Left lung (tissue), 10 donors: ENCODE results near the gene DNHD1. TPM values are rescaled to one million over a fixed set of nuclear protein-coding genes. Genes with fewer than 3 reads are reported as not detected.
A peak's percentile ranks its signal among the peaks of the same experiment; 100 is the strongest.

Experiments used
- ATAC-seq: fragments of 200-7000 bp; cut with Tn5 transposase; one replicate; pipeline ENCODE4 v1.9.1; 2020; ENCODE audit warnings: moderate library complexity
- DNase-seq, 4 donors: peaks; one replicate each; pipeline ENCODE4 v3.0.0-alpha.2; 2013 to 2020
- H3K27ac ChIP-seq, 2 donors: fragments of 200-600 bp; sonication (generic) in 1 of 2; one replicate each; pipeline versions ENCODE4 v1.5.0 to v1.8.0; 2020 to 2021
- H3K27me3 ChIP-seq, 2 donors: fragments of 200-600 bp; sonication (generic) in 1 of 2; one replicate each; pipeline versions ENCODE4 v1.5.0 to v1.8.0; 2020 to 2021
- H3K36me3 ChIP-seq, 2 donors: fragments of 200-600 bp; sonication (generic) in 1 of 2; one replicate each; pipeline versions ENCODE4 v1.5.0 to v1.8.0; 2020 to 2021
- H3K4me1 ChIP-seq, 2 donors: fragments of 200-600 bp; one replicate each; pipeline ENCODE4 v1.8.0; 2021
- H3K4me3 ChIP-seq, 2 donors: fragments of 200-600 bp; sonication (generic) in 1 of 2; one replicate each; pipeline versions ENCODE4 v1.5.0 to v1.8.0; 2020 to 2021; ENCODE audit warnings: mild to moderate bottlenecking in 1 of 2
- H3K9me3 ChIP-seq, 2 donors: fragments of 200-600 bp; sonication (generic) in 1 of 2; one replicate each; pipeline versions ENCODE4 v1.5.0 to v1.8.0; 2020 to 2021
- intact Hi-C, 2 donors: fragments of 100-400 bp; cut with DNase I; formaldehyde crosslinking; loops; one replicate each; pipeline versions ENCODE4 v1.11.2 to v1.14.2; 2022
- polyA plus RNA-seq, 6 donors: library from polyadenylated mRNA; unstranded; fragments of 120-200 nt; gene quantifications; one replicate each; pipeline ENCODE4 v1.2.1, GENCODE V29; 2013; ENCODE audit not compliant: insufficient read length in 6 of 6
- total RNA-seq, 2 donors: library from RNA; stranded (reverse); fragmentation: NEBNext Ultra II Directional; extraction: Animal tissue kit (Norgen Biotek cat#: 25700); gene quantifications; one replicate each; pipeline ENCODE4 v1.2.1, GENCODE V29; 2021
- TF ChIP-seq, protein P1 (sequence below), 2 donors: fragments of 200-600 bp; sonication (generic) in 1 of 2; IDR thresholded peaks; one replicate each; pipeline versions ENCODE4 v1.5.0 to v1.8.0; 2021; ENCODE audit warnings: antibody characterized with exemption in 2 of 2
- donor health status: DM: no; HTN: yes; CAD: no.
- donor health status: DM: no; HTN: no; CAD: no.

Gene DNHD1
- total and polyA plus RNA-seq, 8 donors, result 7.1 to 18.6 (median 15.5) TPM

DNA sequence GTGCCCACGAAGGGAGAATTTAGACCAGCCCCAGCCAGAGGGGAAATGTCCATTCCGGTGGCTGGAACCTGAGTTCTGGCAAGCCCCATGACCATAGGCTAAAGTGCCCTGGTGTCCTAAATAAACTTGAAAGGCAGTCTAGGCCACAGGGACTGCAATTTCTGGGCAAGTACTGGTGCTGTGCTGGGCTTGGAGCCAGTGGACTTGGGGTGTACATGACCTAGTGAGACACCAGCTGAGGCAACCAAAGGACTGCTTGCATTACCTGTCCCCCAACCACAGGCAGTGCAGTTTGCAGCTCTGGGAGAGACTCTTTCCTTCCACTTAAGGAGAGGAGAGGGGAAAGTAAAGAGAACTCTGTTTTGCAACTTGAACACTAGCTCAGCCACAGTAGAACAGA lies 82.6 kb downstream of the DNHD1 start:
- H3K4me3 ChIP-seq, result no peak overlapping the region
- intact Hi-C loops, result no loop called here
- ATAC-seq (no peak), DNase-seq (no peak)
- H3K36me3 ChIP-seq, result no peaks in the 10 kb centered on the region
- H3K27ac ChIP-seq, result no peak overlapping the region
- TF ChIP-seq, protein P1, sequence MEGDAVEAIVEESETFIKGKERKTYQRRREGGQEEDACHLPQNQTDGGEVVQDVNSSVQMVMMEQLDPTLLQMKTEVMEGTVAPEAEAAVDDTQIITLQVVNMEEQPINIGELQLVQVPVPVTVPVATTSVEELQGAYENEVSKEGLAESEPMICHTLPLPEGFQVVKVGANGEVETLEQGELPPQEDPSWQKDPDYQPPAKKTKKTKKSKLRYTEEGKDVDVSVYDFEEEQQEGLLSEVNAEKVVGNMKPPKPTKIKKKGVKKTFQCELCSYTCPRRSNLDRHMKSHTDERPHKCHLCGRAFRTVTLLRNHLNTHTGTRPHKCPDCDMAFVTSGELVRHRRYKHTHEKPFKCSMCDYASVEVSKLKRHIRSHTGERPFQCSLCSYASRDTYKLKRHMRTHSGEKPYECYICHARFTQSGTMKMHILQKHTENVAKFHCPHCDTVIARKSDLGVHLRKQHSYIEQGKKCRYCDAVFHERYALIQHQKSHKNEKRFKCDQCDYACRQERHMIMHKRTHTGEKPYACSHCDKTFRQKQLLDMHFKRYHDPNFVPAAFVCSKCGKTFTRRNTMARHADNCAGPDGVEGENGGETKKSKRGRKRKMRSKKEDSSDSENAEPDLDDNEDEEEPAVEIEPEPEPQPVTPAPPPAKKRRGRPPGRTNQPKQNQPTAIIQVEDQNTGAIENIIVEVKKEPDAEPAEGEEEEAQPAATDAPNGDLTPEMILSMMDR (IDR thresholded peaks at IDR 0.05), result no peak
- no peaks in the 10 kb centered on the region for H3K27me3 ChIP-seq
- no peaks in the 10 kb centered on the region for H3K4me1 ChIP-seq
- H3K9me3 ChIP-seq, result peaks cover 3 to 25% of the 10 kb centered on the region in 2 donors

DNA sequence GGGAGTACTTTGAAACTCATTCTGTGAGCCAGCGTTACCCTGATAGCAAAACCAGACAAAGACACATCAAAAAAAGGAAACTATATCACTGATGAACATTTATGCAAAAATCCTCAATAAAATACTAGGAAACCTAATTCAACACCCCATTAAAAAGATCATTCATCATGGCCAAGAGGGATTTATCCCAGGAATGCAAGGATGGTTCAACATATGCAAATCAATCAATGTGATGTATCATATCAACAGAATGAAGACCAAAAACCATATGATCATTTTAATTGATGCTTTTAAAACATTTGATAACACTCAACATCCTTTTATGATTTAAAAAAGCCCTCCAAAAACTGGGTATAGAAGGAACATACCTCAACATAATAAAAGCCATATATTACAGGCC lies 86.5 kb downstream of the DNHD1 start:
- intact Hi-C loops, result no loop called here

GRCh38 chr11:6584528-6584927 lies 87.4 kb downstream of the DNHD1 start:
- Histone ChIP-seq H3K36me3 (peaks cover 0 to 13% of the 10 kb centered on the region in 2 donors), H3K9me3 (peaks cover 3 to 26% of the 10 kb centered on the region in 2 donors), H3K4me1 (no peaks in the 10 kb centered on the region), H3K4me3 (no peak overlapping the region), H3K27ac (no peak overlapping the region), H3K27me3 (no peaks in the 10 kb centered on the region)
- intact Hi-C loops, result no loop called here
- DNase-seq (no peak), ATAC-seq (no peak)
- TF ChIP-seq, protein P1 (IDR thresholded peaks at IDR 0.05), result no peak

More for the DNA sequence above, 86.5 kb downstream of the DNHD1 start:
- no peak for ATAC-seq
- TF ChIP-seq, protein P1 (IDR thresholded peaks at IDR 0.05), result no peak
- Histone ChIP-seq H3K9me3 (peaks cover 3 to 26% of the 10 kb centered on the region in 2 donors), H3K4me1 (no peaks in the 10 kb centered on the region), H3K4me3 (no peak overlapping the region), H3K27me3 (no peaks in the 10 kb centered on the region), H3K27ac (no peak overlapping the region), H3K36me3 (peaks cover 0 to 13% of the 10 kb centered on the region in 2 donors)
- DNase-seq, result no peak

- H3K9me3 ChIP-seq, result peaks cover 3 to 26% of the 10 kb centered on the region in 2 donors
- no peaks in the 10 kb centered on the region for H3K4me1 ChIP-seq
- ATAC-seq (no peak), DNase-seq (no peak)
- H3K27me3 ChIP-seq, result no peaks in the 10 kb centered on the region
- TF ChIP-seq, protein P1 (IDR thresholded peaks at IDR 0.05), result no peak
- peaks cover 0 to 20% of the 10 kb centered on the region in 2 donors for H3K36me3 ChIP-seq
- no peak overlapping the region for H3K4me3 ChIP-seq
- no peak overlapping the region for H3K27ac ChIP-seq
- intact Hi-C loops, result no loop called here
These were observed 89.6 kb downstream of the DNHD1 start for GRCh38 chr11:6586434-6587359.

GRCh38 chr11:6587360-6587953 lies 90.4 kb downstream of the DNHD1 start:
- no peak for DNase-seq
- Histone ChIP-seq H3K9me3 (peaks cover 3 to 24% of the 10 kb centered on the region in 2 donors), H3K4me1 (no peaks in the 10 kb centered on the region), H3K27me3 (no peaks in the 10 kb centered on the region), H3K27ac (no peak overlapping the region), H3K36me3 (peaks cover 0 to 28% of the 10 kb centered on the region in 2 donors), H3K4me3 (no peak overlapping the region)
- intact Hi-C loops, result no loop called here
- TF ChIP-seq, protein P1 (IDR thresholded peaks at IDR 0.05), result no peak
- ATAC-seq, result peak; percentile 30
